ENCODE measurements around the gene TENT5C.

TENT5C gene

DNA sequence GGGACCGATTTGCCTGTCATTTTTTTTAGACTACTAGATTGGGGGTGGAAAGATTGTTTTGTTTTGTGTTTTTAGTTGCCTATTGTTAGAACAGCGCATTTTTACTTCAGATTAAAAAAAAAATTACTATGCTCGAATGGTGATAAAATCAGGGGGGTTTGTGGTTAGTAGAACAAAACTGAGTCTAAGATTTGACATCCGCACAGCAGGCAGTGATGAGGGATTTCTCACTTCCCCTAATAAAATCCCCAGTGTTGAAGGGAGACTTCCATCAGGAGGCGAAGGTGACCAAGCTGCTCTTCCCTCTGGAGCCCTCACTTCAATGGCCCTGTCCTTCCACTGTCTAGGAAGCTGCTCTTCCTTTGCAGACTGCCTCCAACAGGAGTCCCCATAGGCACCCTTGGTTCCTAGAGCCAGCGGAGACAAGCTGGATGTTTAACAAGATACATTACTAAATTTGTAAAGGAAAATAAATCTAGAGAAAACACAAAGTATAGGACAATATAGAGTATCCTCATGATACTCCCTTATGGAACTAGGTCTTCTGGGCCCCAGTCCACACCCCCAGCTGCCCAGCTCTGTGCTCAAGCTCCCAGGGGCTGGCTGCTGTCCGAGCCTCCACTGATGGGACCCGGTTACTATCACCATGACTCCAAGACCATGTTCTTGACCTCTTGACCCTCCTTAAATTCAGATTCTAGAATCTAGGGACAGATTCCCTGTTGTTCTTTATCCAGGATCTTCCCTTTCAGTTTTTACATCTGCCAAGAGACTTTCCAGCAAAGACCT lies 31.0 kb downstream of the TENT5C start:
- no peak for DNase-seq

DNA sequence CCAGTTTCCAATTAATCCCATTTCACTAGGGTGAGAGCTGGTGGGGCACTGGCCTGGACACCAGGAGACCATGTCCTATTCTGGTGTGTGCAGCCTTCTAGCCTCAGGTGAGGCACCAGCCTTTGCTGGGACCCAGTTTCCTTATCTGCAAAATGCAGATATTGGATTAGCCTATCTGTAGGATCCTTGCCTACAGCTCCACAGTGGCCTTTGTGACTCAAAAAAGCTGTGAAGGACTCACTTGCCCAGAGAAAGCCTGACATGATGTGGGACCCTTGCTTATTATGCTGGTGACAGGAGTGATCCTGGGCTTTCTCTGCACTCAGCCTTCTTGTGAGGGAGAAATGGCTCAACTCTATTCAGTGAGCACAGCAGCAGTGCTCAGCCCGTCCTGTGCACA lies 32.3 kb downstream of the TENT5C start:
- no peak for DNase-seq

DNA sequence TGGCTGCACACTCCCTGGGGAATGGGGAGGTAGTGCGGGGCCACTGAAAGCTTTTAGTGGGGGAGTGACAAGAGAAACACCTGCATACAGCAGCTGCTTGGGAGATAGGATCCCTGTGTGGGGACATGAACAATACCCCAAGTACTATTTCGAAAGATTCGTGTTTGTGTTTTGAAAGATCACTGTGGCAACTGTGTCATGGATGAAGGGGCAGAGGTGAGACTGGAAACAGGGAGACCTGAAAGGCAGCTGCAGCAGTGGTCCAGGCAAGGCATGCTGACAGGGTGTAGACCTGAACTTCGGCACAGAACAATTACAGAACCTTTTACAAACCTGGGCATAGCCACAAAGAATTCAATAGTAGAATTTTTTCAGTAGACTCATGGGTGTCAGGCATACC lies 32.9 kb downstream of the TENT5C start:
- peak; percentile 24 for DNase-seq

DNA sequence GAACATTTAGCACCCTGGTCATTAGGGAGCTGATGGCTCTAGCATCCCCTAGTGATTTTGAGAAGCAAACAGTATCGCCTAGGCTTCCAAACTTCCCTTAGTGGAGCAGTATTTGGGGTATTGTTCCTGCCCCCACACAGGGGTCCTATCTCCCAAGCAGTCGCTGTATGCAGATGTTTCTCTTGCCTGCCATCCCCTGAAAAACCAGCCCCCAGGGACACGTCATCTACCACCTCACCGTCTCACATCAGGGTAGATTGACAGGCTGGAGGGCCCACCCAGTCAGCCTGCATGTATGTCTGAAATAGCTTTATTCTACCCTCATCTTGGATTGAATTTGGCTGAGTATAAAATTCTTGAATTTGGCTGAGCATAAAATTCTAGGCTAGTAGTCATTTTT lies 33.9 kb downstream of the TENT5C start:
- no peak for DNase-seq

DNA sequence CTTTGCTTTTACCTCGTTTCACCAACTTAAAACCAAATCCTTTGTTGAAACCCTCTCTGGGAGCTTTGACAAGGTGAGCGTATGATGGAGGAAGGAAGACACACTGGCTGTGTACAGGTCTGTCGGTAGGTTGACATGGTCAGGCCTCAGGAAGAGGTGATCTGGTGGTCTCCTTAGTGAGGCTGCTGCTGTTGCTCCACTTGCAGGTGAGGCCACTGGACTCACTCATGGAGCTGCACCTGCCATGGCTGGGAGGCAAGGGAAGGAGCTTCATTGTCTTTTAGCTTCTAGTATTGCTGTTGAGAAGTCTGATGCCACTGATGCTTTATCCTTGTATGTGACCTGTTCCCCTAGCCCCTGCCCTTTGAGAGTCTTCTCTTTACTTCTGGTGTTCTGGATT lies 35.7 kb downstream of the TENT5C start:
- DNase-seq = no peak

DNA sequence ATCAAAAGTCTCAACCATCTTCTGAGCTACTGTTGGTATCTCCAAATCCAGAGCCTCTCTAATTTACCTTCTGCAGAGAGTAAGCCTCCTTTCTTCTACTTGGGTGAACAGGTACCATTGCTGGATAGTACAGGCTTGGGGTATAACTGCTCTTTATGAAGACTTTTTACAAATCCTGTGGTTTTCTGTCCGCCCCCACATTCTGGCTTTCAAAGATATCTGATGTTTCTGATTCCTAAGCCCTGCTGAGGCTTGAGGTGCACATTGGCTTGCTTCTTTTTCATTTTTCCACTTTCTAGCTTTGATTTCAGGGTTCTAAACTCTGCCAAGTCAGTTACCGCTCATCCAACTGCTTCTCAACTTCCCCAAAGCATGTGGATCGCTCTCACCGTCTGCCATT lies 37.1 kb downstream of the TENT5C start:
- no peak for DNase-seq

DNA sequence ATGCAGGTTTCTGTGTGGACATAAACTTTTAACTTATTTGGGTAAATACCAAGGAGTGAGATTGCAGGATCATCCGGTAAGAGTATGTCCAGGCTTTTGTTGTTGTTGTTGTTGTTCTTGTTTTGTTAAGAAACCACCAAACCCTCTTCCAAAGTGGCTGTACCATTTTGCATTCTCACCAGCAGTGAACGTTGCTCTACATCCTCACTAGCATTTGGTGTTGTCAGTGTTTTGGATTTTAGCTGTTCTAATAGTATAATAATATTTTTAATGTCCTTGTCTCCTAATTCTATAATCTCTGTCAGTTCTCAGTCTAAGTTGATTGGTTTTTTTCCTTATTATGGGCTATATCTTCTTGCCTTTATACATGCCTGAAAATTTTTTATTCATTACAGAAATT lies 37.8 kb downstream of the TENT5C start:
- no peak for DNase-seq

DNA sequence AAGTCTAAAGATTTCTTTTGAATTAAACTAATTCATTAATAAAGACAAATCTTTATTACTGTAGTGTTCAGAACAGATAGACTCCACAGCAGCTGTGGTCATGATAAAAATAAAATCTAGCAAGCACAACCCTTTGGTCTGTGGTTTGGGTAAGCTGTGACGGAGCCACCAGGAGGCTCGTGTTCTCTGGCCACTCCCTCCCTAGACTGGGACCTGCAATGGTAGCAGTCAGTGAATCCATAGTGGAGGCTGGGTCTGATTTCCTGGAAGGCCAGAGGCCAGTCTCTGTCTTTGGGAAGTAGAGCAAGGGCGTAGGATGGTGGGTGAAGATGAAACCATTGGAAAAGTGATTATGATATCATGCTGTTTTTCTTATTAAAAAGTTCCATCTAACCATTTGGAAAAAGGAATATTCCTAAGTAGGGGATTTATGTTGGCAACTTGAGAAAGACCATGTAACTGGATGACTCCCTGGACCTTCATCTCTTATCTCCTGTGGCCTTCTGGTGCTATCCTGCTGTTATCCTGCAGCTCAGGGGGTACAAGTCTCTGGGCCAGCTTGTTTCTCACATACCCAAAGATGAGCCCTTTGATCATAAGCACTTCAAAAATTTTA lies 39.0 kb downstream of the TENT5C start:
- DNase-seq = no peak

DNA sequence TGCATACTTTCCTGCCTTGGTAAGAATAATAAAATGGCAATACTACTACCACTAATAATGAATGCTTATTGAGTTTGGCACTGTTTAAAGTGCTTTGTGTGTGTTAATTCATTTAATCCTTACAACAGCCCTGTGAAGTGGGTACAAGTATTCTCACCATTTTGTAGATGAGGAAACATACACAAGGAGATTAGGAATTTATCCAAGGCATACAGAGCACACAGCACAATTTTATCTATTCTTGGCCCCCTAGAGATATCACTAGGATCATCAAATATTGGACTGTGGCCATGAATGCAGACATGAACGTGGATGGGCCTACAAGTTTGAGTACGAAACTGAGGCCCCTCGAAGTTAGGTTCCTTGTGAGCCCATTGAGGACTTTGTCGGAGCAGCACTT lies 39.5 kb downstream of the TENT5C start:
- no peak for DNase-seq

DNA sequence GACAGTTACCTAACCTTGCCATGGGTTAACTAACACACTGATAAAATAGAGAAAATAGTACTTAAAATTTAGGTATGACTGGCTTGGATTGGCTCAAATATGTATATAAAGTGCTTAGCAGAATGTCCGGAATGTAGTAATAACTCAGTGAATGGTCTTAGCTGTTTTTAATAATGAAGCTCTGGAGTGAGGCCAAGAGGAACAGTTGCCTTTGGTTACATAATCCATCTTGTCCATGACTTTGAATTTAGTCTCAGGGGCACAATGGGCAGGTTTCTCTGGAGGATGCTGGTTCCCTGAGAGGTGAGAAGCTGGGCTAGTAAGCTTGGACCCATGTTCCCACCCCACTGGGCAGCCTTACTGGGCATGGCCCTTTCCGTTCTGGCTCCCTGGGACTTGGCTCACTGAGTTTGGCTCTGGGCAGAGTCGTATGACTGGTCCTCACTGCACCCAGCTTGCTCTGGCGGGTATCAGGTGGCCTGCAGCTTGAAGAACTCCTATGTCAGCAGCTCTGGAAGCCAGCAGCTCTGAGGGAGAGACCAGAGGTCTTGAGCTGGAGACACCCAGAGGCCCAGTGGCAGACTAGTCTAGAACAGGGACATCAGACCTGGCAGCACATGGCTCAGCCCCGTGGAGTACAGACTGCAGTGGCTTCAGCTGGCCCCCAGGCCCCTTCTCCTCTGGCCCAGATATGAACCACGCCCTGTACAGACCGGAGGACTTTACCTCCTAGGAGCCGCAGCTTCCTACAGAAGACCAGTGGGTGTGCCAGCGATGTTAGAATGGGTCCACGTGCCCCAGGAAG lies 40.4 kb downstream of the TENT5C start:
- no peak for DNase-seq

DNA sequence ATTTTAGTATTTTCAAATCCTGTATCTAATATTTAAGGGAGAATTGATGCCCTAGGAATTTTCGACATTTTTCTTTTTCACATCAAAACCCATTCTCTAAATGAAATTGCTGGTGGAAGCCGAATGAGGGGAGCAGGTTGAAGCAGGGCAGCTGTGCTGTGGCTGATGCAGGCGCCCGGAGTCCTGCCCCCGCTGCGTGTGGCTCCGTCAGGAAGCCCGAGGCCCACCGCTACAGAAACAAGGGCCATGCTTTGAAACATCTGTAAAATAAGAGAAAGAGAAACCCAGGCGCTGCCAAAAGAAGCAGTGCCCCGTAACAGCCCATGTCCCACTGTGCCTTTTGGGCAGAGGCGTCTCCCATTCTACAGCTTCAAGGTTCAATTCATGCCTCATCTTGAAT lies 41.1 kb downstream of the TENT5C start:
- DNase-seq = no peak

DNA sequence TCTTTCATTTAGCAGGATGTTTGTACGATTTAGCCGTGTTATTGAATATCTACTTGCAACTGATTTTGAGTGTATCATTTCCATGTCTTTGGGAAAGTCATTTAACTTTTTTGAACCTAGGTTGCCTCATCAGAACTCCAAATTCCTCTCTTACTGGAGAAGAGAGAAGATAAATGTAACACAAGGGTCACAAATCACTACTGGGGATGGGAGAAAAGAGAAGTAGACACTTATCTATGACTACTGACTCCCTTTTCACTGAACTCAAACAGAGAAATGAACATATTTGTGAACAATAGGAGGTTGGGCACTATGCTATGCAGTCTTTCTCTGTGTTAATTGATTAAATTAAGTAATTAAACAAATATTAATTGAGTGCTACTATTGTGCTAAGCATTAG lies 42.2 kb downstream of the TENT5C start:
- no peak for DNase-seq

DNA sequence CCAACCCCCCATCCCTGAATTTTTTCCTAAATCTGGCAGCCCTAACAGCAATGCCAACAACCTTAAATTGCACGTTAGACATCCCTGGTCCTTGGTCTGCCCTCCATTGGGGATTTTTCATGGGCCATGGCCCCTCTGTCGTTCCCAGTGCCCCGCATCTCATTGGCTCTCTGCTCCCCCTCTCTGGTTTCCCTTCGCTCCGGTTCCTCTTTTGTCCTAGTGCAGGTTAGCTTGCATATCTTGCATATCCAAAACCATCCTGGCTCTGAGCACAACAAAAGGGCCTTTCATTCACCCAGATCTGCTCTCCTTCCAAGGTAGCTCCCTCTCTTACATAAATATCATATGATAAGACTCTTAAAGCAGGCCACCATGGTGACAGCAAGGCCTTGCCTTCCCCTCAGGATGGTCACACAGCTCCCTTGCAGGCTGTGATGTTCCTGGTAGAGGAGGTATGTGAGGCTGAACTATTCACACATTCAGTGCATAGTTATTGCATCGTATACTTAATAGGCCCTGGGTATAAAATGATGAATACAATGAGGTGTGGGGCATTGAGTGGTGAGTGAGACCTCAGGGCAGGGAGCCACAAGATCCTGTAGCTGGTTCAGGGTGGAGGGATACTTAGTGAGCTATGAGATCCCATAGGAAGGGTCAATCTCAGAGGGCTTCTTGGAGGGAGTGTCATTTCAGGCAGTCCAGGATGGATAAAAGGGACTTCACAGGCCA lies 45.2 kb downstream of the TENT5C start:
- DNase-seq = no peak

DNA sequence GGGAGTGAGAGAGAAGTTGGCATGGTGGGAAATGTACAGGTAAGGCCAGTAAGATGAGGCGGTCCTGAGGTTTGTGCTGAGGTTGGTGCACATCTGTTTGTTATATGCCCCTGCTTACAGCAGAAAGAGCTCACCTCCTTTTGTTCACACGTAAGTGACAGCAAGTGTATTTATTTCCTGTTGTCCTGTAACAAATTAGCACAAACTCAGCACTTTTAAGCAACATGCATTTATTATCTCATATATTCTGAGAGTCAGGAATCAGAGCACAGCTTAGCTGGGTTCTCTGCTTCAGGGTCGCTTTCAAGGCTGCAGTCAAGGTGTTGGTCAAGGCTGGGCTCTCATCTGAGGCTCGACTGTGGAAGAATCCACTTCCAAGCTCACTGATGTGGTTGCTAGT lies 45.8 kb downstream of the TENT5C start:
- no peak for DNase-seq

DNA sequence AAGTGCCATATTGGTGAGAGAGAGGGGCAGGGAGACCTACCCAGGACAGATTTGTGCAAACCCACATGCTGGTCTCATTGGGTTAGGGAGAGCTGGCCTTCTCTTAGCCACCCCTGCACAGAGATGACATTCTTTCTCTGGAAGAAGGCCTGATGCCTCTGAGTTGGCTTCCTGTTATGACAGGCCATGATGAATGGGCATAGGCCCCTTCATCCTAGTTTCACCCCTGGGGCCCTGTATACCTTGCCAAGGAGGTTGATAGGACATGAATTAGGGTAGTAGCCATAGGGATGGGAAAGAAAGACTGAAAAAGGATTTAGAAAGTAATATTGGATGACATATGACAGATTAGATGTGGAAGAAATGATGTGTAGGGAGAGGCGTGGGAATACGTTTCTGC lies 46.6 kb downstream of the TENT5C start:
- no peak for DNase-seq

DNA sequence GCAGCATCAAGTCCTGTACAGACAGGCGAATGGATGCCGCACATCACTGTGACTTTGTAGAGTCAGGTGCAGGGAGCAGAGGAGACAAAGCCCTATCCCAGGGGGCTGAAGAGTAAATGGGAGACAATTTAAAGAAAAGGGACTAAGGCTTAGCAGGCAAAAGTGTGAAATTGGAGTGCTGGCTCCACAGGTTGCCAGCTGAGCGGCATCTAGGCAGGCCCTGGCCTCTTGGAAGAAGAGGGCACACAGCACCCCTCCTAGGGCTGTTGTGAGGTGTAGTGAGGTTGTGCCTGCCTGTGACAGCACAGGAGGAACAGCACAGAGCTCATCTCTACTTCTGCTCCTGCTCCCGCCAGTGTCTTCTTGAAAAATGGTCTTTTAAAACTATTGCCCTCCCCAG lies 47.3 kb downstream of the TENT5C start:
- DNase-seq = no peak

DNA sequence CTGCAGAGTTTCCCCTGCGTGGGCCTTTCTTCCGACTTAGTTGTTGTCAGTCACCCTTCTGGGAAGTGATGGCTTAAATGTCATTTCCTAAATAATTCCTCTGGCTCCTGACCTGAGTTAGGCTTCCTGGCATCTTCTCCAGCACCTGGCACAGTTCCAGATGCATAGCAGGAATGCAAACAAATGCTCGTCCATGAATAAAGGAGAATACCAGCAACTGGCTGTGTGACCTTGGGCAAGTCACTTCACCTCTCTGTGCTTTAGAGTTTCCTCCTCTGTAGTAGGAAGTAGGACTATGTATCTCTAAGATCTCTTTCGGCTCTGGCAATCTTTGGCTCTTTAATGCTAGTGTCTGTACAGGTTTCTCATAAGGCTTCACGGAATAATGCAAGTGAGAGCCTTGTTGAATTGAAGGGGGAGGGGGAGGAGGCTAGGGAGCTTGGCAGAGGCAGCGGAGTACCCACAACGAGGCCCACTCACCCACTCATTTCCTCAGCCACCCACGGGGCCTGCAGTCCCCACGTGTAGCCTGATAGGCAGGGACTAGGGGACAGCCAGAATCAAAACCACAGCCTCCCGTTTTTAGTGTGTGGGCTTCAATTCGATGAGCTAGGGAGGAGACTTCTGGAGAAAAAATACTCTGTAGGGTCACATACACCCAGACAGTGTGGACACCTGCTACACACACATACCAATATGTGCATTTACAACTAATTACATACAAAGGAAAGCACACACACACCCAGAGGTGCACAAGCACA lies 48.1 kb downstream of the TENT5C start:
- DNase-seq = peak; percentile 54

DNA sequence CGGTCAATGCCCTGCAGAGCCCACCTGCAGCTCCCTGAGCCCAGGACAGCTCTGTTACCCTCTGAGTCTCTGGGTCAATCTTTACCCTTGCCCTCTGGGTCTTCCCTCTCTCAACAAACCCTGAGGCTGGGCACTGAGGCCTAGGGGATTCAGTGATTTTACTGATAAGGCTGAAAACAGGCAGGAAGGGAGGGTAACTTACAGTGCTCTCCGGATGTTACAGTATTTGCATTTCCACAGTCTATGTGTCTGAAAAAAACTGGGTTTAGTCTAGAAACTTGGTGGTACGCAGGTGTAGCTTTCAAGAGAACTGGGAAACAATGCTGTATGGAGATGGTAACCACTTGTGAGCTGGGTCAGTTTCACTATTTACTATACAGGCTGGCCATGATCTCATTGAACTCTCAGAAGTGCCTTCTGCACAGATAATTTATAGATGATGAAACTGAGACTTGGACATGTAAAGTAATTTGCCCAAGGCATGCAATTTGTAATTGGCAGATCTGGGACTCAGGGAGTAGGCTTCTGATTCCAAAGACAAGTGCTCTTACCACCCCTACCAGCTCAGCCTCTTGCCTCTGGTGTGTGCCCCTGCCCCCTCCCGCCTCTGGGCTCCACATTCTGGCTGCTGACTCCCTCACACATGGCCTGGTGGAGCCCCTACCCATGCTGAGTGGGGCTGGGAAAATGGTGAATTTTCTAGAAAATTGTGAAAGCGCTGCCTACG lies 48.8 kb downstream of the TENT5C start:
- DNase-seq = peak; percentile 21

DNA sequence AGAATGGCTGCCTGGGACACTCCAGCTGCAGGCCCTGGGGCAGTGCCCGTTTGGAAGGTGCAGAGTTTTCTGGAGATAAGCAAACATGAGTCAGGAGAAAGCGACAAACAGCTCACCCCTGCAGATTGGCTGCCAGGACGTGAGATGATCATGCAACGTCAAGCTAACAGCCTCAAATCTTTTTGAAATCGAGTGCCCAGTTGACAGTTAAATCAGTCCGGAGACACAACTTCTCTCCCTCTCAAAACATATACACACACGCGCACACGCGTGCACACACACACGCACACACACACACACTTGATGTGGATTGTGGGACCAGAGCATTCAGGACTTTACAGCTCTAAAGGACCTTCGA lies 49.4 kb downstream of the TENT5C start:
- DNase-seq = peak; percentile 19

DNA sequence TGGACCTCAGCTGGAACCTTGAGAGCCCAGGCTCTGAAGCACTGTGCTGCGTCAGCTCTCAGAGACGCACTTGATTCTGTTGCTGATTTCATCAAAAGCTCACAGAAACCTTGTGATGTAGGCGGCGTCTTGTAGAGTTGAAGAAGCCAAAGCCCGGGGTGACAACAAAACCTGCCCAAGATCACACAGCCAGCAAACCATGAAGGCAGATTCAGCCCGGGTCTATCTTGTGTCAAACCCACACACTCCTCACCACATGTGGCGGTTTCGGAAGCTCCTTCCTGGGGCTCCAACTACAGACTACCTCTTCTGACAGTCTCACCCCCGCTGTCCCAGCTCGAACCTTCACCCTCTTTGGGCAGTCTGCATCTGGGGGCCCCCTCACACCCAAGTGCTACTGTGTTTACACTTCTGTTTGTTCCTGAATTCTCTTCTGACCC lies 50.4 kb downstream of the TENT5C start:
- no peak for DNase-seq

DNA sequence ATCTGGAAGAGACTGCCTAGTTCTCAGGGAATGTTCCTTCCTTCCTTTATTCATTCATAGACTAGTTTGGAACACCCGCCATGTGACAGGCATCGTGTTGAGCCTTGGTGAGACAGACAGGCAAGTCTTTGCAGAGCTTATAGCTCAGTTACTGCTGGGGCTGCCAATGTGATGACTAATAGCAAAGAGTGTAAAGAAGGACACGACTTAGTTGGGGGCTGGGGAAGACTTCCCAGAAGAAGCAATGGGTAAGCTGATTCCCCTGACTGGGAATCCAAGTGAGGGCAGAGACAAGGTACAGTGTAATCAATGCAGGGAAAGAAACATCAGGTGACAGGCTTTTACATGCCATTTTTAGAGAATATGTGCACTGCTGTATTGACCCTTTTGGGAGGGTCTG lies 51.2 kb downstream of the TENT5C start:
- DNase-seq = no peak

Data from NCI-H69 (cell line).